Activated CD8-positive, alpha-beta T cell treated with anti-CD3 and anti-CD28 coated beads for 36 hours (primary cell): ENCODE data around the gene TRNAU1AP. TPM values are rescaled to one million over a fixed set of nuclear protein-coding genes. Genes with fewer than 3 reads are reported as not detected.

ENCODE experiments used
- ATAC-seq: fragments of 200-7000 bp; cut with Tn5 transposase; one replicate; pipeline ENCODE4 v1.10.0; 2021; ENCODE audit warnings: mild to moderate bottlenecking, moderate library complexity
- CTCF ChIA-PET: fragments of 350-600 bp; sonication (Branson Sonifier 250); formaldehyde crosslinking; loops from one replicate; lab custom pipeline; 2021; ENCODE audit warnings: antibody characterized with exemption; lab: Charles Lee
- POLR2A ChIA-PET: fragments of 350-600 bp; sonication (Branson Sonifier 250); formaldehyde crosslinking; loops from one replicate; lab custom pipeline; 2021; ENCODE audit warnings: antibody characterized with exemption; lab: Charles Lee
- DNase-seq: peaks from one replicate; pipeline ENCODE4 v3.0.0-alpha.2; 2020
- H3K27ac Mint-ChIP-seq: one replicate; pipeline ENCODE4 v1.8.0; 2021; ENCODE audit warnings: mild to moderate bottlenecking, mixed read lengths
- H3K27me3 Mint-ChIP-seq: one replicate; pipeline ENCODE4 v1.8.0; 2021; ENCODE audit warnings: mixed read lengths
- H3K36me3 Mint-ChIP-seq: one replicate; pipeline ENCODE4 v1.8.0; 2021; ENCODE audit warnings: low read depth, mixed read lengths
- H3K4me1 Mint-ChIP-seq: one replicate; pipeline ENCODE4 v1.8.0; 2021; ENCODE audit warnings: low read depth, mixed read lengths
- H3K4me3 Mint-ChIP-seq: one replicate; pipeline ENCODE4 v1.8.0; 2021; ENCODE audit warnings: mild to moderate bottlenecking, moderate library complexity, mixed read lengths
- H3K9me3 Mint-ChIP-seq: one replicate; pipeline ENCODE4 v1.8.0; 2021; ENCODE audit warnings: mixed read lengths
- CTCF ChIP-seq: fragments of 200-600 bp; IDR thresholded peaks from one replicate; pipeline ENCODE4 v1.8.0; 2022; ENCODE audit warnings: antibody characterized with exemption, mild to moderate bottlenecking
- intact Hi-C: fragments of 100-400 bp; cut with micrococcal nuclease; formaldehyde crosslinking; loops from one replicate; pipeline ENCODE4 v1.10.0; 2022
- total RNA-seq, 2 experiments: library from RNA; stranded (reverse); gene quantifications; one replicate each; pipeline ENCODE4 v1.2.3, GENCODE V29; 2021

Gene TRNAU1AP
- total RNA-seq, 2 experiments from 2014 or later = 42.5 to 47.8 TPM

- Mint-ChIP-seq H3K27me3 (no peaks in the 10 kb centered on the region), H3K9me3 (no peaks in the 10 kb centered on the region), H3K4me1 (peaks cover 3% of the 10 kb centered on the region), H3K4me3 (no peak overlapping the region), H3K36me3 (peaks cover 28% of the 10 kb centered on the region), H3K27ac (no peak overlapping the region)
- no peak for ATAC-seq
- no peak for DNase-seq
- intact Hi-C loops = no loop called here
- no peak for TF ChIP-seq CTCF
- ChIA-PET POLR2A (interaction anchor here (0.9 kb wide), 1 partner anchor 37 kb away, joined by 3 read pairs; the partner anchor contains the start of gene TAF12), CTCF (interaction anchor here (1.9 kb wide), 1 partner anchor 271 kb away, joined by 6 read pairs; no protein-coding TSS in a partner anchor)
Measured at GRCh38 chr1:28606771-28607170, 53.9 kb downstream of the TRNAU1AP start.

GRCh38 chr1:28613175-28613574, 60.3 kb downstream of the TRNAU1AP start:
- no peak overlapping the region for H3K27ac Mint-ChIP-seq
- POLR2A ChIA-PET = interaction anchor here (0.7 kb wide), 1 partner anchor 32 kb away, joined by 3 read pairs; no protein-coding TSS in a partner anchor
- no peak overlapping the region for H3K4me3 Mint-ChIP-seq
- ATAC-seq (no peak), DNase-seq (no peak)
- no peak for TF ChIP-seq CTCF
- no peaks in the 10 kb centered on the region for H3K27me3 Mint-ChIP-seq
- intact Hi-C loops = no loop called here
- CTCF ChIA-PET = no interaction called here
- H3K9me3 Mint-ChIP-seq = no peaks in the 10 kb centered on the region
- peaks cover 28% of the 10 kb centered on the region for H3K36me3 Mint-ChIP-seq
- no peaks in the 10 kb centered on the region for H3K4me1 Mint-ChIP-seq

Other genes starting within 250 kb of the TRNAU1AP start
- gene MED18, start 224.0 kb upstream of the TRNAU1AP start, total RNA-seq = 10 to 100 TPM; 14.9 to 18.9 TPM
- gene PHACTR4, start 183.3 kb upstream of the TRNAU1AP start, total RNA-seq = 10 to 100 TPM; 20.3 to 20.9 TPM
- gene RCC1, start 47.0 kb upstream of the TRNAU1AP start, total RNA-seq = 100 to 1,000 TPM; 108 to 113 TPM
- gene RAB42, start 39.2 kb downstream of the TRNAU1AP start, total RNA-seq = not detected
- 10 to 100 TPM; 21.3 to 23.0 TPM for gene TAF12, start 90.0 kb downstream of the TRNAU1AP start, total RNA-seq
- gene RNU11, start 95.5 kb downstream of the TRNAU1AP start, total RNA-seq = not detected
- gene GMEB1, start 115.7 kb downstream of the TRNAU1AP start, total RNA-seq = 10 to 100 TPM; 22.0 to 23.3 TPM
- gene YTHDF2, start 183.9 kb downstream of the TRNAU1AP start, total RNA-seq = 10 to 100 TPM; 72.2 to 82.1 TPM